ENCODE data around the gene LGALS12.

- no peak for TF ChIP-seq CTCF (conservative IDR thresholded peaks at IDR 0.05 in 1 of 2, IDR thresholded peaks at IDR 0.05 in 1 of 2; ENCODE audit: extremely low read depth in 1 of 2, insufficient read depth in 1 of 2, low read depth in 1 of 2, low read length in 2 of 2)
- TF ChIP-seq EZH2 (IDR thresholded peaks at IDR 0.05; ENCODE audit: borderline replicate concordance, low read length) = no peak
Measured at GRCh38 chr11:63547061-63547460, 41.2 kb downstream of the LGALS12 start.

All from mammary epithelial cell (primary cell).